HEK293T (cell line): ENCODE data around the gene ASB14.

Experiments used
- CTCF ChIA-PET: fragments of 350-600 bp; formaldehyde crosslinking; extraction: SDS; loops from one replicate; lab custom pipeline; 2021; ENCODE audit warnings: antibody characterized with exemption, inconsistent platforms; lab: Yijun Ruan, JAX
- POLR2A ChIA-PET: fragments of 350-600 bp; formaldehyde crosslinking; extraction: SDS; loops from one replicate; lab custom pipeline; 2020; ENCODE audit warnings: antibody characterized with exemption, inconsistent platforms; lab: Yijun Ruan, JAX
- DNase-seq: peaks from one replicate; pipeline ENCODE4 v3.0.0; 2012; ENCODE audit warnings: mixed read lengths; ENCODE audit errors: extremely low spot score
- ARNT ChIP-seq: fragments of 450-650 bp; IDR thresholded peaks from 2 replicates; pipeline ENCODE4 v1.6.1; 2017; ENCODE audit warnings: mild to moderate bottlenecking
- BHLHE40 ChIP-seq: fragments of 450-650 bp; IDR thresholded peaks from 2 replicates; pipeline ENCODE4 v1.6.1; 2016; ENCODE audit warnings: mild to moderate bottlenecking, moderate library complexity, borderline replicate concordance
- CTBP1 ChIP-seq: fragments of 450-650 bp; IDR thresholded peaks from 2 replicates; pipeline ENCODE4 v1.6.1; 2016; ENCODE audit warnings: borderline replicate concordance
- ELF4 ChIP-seq: fragments of 450-650 bp; IDR thresholded peaks from 2 replicates; pipeline ENCODE4 v1.6.1; 2017; ENCODE audit warnings: antibody characterized with exemption
- FOXA1 ChIP-seq: fragments of 450-650 bp; IDR thresholded peaks from 2 replicates; pipeline ENCODE4 v1.6.1; 2016; ENCODE audit warnings: mild to moderate bottlenecking
- FOXK2 ChIP-seq: fragments of 450-650 bp; IDR thresholded peaks from 2 replicates; pipeline ENCODE4 v1.6.1; 2016; ENCODE audit warnings: mild to moderate bottlenecking
- FOXM1 ChIP-seq: fragments of 450-650 bp; IDR thresholded peaks from 2 replicates; pipeline ENCODE4 v1.6.1; 2017; ENCODE audit warnings: mild to moderate bottlenecking, borderline replicate concordance
- L3MBTL2 ChIP-seq: fragments of 450-650 bp; conservative IDR thresholded peaks from 2 replicates; pipeline ENCODE4 v1.6.1; 2016; ENCODE audit warnings: mild to moderate bottlenecking
- LEF1 ChIP-seq: fragments of 450-650 bp; IDR thresholded peaks from 2 replicates; pipeline ENCODE4 v1.6.1; 2017; ENCODE audit warnings: mild to moderate bottlenecking, borderline replicate concordance
- NFRKB ChIP-seq: fragments of 450-650 bp; IDR thresholded peaks from 2 replicates; pipeline ENCODE4 v1.6.1; 2016; ENCODE audit warnings: mild to moderate bottlenecking, moderate library complexity
- SP1 ChIP-seq: fragments of 450-650 bp; IDR thresholded peaks from 2 replicates; pipeline ENCODE4 v1.6.1; 2017
- SUZ12 ChIP-seq: fragments of 450-650 bp; IDR thresholded peaks from 2 replicates; pipeline ENCODE4 v1.6.1; 2016; ENCODE audit warnings: mild to moderate bottlenecking
- TARDBP ChIP-seq: fragments of 450-650 bp; IDR thresholded peaks from 2 replicates; pipeline ENCODE4 v1.6.1; 2016
- ZNF384 ChIP-seq: fragments of 450-650 bp; IDR thresholded peaks from 2 replicates; pipeline ENCODE4 v1.6.1; 2016
- TF ChIP-seq, protein P1 (sequence below): fragments of 450-650 bp; IDR thresholded peaks from 2 replicates; pipeline ENCODE4 v1.6.1; 2016

ASB14 gene

DNA sequence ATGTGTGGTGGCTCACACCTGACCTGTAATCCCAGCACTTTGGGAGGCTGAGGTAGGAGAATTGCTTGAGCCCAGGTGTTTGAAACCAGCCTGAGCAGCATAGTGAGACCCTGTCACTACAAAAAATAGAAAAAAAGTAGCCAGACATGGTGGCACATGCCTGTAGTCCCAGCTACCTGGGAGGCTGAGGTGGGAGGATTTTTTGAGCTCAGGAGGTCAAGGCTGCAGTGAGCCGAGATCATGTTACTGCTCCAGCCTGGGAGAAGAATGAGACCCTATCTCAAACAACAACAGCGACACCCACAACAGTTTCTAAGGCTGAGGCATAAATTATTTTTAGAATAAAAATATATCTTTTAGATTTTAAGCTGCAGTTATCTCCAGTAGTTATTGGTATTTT lies 58.7 kb downstream of the ASB14 start:
- ChIA-PET POLR2A (no interaction called here), CTCF (interaction anchor here (0.7 kb wide), 1 partner anchor 434 kb away, joined by 4 read pairs; no protein-coding TSS in a partner anchor)
- TF ChIP-seq L3MBTL2 (no peak), SP1 (no peak), SUZ12 (no peak), CTBP1 (no peak), ELF4 (no peak), NFRKB (no peak), FOXM1 (no peak), TARDBP (no peak), FOXA1 (no peak), BHLHE40 (no peak), LEF1 (no peak)
- DNase-seq: no peak

DNA sequence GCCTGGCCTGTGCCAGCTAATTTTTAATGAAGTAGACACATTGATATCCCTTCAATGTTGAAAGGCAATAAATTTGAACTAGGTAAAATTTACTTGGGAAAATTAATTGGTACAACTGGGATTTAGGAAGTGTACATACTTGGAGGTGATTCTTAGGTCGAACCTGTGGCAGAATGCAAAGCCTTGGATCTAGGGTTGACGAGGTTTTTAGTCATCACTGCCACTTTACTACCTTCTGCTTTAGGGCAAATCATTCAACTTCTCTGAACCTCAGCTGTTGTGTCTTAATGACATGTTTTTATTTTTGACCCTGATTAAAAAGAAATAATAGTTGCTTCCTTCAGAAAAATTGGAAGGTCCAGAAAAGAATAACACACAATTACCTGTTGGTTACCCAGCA lies 62.5 kb downstream of the ASB14 start:
- POLR2A ChIA-PET: no interaction called here

DNA sequence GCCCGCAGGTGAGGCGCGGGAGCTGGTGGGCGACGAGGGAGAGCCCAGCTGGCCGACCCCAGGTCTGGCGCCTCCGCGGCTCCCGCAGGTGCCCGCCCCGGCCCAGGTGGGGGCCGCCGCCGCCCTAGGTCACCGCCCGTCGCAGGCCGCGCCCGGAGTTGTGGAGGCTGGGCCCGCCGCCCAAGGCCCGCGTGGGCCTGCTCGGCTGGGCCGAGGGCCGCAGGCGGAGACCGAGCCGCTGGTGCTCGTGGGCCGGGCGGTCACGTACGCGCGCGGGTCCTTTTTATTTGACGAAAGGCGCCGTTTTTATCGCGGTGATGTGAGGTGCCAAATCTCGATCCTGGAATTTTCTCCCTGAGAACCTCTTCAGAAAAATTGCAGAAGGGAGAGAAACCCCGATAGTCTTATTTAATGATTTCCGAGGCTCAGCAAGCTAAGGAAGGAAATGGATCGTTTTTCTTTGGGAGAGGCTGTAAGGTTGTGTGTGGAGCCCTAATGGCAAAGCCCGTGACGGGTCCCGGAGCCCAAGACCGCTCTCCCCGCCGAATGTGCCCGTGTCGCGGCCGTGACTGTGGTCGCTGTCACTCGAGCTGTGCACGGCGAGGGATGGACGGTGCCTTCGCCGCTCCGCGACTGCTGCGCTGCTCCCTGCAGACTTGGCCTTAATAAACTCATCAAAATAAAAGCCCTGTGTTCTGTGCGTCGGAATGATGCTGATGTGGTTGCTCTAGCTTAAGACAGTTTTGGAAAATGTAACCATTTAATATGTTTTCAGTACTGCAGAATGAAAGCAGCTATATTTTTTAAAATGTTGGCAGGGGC lies 64.3 kb downstream of the ASB14 start:
- no peak for TF ChIP-seq ELF4
- TF ChIP-seq, protein P1, sequence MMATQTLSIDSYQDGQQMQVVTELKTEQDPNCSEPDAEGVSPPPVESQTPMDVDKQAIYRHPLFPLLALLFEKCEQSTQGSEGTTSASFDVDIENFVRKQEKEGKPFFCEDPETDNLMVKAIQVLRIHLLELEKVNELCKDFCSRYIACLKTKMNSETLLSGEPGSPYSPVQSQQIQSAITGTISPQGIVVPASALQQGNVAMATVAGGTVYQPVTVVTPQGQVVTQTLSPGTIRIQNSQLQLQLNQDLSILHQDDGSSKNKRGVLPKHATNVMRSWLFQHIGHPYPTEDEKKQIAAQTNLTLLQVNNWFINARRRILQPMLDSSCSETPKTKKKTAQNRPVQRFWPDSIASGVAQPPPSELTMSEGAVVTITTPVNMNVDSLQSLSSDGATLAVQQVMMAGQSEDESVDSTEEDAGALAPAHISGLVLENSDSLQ: peak; percentile 52
- peak; percentile 38; the same call in 1 of the 2 replicates for TF ChIP-seq FOXM1
- TF ChIP-seq SUZ12: no peak
- peak; percentile 86; the same call in 1 of the 2 replicates for TF ChIP-seq LEF1
- ChIA-PET POLR2A (interaction anchor here (1.0 to 1.7 kb wide), 7 partner anchors 10 to 328 kb away, joined by 3 to 4 read pairs (median 4); partner anchors contain the start of gene PDE12), CTCF (interaction anchor here (0.9 kb wide), 1 partner anchor 46 kb away, joined by 3 read pairs; no protein-coding TSS in a partner anchor)
- DNase-seq: peak; percentile 55

More for the DNA sequence above, 62.5 kb downstream of the ASB14 start:
- no peak for DNase-seq
- TF ChIP-seq FOXA1 (no peak), BHLHE40 (no peak)
- CTCF ChIA-PET: no interaction called here

DNA sequence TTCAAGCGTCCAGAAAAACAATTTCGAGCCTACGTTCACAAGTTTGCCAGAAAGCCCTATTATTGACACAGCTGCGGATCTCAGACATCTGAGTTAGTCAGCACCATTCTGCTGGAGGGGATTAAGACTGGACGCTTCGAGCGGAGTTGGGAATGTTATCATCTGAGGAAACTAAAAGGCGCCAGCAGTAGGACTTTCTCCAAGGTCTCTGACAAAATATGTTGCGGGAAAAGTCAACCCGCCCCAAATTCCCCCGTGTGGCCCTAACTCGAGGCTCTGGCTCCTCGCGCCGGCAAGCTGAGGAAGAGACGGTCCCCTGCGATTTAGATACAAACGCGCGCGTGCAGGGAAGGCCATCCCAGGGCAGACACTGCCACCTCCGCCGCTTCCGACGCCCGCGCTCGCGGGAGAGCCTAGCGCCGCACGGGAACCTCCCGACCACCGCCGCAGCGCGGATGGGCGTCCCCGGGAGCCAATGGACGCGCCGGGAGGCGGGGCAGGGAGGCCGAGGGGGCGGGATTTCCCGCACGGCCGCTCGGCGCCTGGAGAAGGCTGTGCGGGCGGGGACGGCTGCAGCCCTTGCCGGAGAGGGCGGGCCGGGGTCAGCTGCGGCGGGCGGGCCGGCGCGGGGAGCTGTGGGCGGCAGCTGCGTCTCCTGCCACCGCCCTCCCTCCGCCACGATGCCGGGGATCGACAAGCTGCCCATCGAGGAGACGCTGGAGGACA lies 65.1 kb downstream of the ASB14 start, which contains the start of gene APPL1:
TSS of gene APPL1 (plus strand) at position 526 of the 726 bp plus-strand sequence. CDS start at position 681, 155 bp downstream.
- peak; percentile 98 for DNase-seq
- CTCF ChIA-PET: interaction anchor here (0.9 kb wide), 1 partner anchor 46 kb away, joined by 3 read pairs; no protein-coding TSS in a partner anchor
- POLR2A ChIA-PET: interaction anchor here (0.8 to 1.7 kb wide), 8 partner anchors 10 to 329 kb away, joined by 3 to 4 read pairs (median 4); partner anchors contain the start of gene PDE12
- TF ChIP-seq, protein P1: peak; percentile 99
- TF ChIP-seq L3MBTL2 (peak; percentile 96), FOXM1 (no peak), SP1 (no peak), BHLHE40 (no peak), ZNF384 (no peak)

DNA sequence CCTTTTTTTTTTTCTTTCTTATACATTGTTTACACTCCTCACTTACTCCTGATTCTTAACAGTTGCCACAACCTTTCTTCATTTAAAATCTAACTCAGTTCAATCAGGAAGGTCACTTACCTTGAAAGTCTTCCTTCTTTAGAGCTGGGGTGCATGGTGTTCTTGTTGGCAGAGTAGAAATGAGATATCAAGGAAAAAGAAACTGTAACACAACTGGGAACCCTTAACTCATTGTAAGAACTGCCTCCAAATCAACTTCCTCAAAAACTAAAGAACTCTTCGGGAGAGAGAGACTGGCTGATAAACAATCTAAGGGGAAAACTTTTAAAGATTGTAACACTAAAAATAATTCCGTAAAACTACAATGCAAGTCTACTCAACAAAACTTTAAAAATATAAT lies 66.3 kb downstream of the ASB14 start:
- ChIA-PET POLR2A (interaction anchor here (0.8 to 1.3 kb wide), 2 partner anchors 12 to 57 kb away, joined by 3 to 4 read pairs; no protein-coding TSS in a partner anchor), CTCF (no interaction called here)
- TF ChIP-seq LEF1: no peak
- TF ChIP-seq ZNF384: no peak
- no peak for TF ChIP-seq BHLHE40
- no peak for TF ChIP-seq NFRKB
- TF ChIP-seq, protein P1: no peak
- no peak for TF ChIP-seq L3MBTL2
- no peak for TF ChIP-seq CTBP1
- no peak for TF ChIP-seq FOXK2
- no peak for TF ChIP-seq SP1
- no peak for TF ChIP-seq ARNT
- DNase-seq: no peak

DNA sequence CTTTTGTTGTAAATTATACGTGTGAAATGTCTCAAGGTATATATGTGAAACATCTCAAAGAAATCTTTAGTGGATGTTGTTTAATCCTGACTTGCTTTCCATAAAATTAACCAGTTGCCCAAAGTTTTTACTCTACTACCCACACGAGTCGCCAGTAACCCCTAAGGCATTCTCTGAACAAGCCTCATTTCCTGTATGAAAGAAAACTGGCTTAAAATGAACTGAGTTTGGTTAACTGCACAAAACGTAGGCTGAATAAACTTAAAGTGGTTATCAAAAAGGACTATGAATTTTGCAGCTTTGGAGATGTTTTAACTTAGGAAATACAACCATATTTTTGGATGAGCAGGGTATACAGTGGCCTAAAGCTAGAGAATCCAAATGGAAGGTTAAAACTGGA lies 67.6 kb downstream of the ASB14 start:
- POLR2A ChIA-PET: no interaction called here
- CTCF ChIA-PET: no interaction called here
- no peak for DNase-seq
- TF ChIP-seq FOXK2: no peak
- TF ChIP-seq CTBP1: no peak
